SK-N-SH (cell line): ENCODE measurements around the gene SLC12A3. TPM values are rescaled to one million over a fixed set of nuclear protein-coding genes. Genes with fewer than 3 reads are reported as not detected.

Experiments
- CTCF ChIA-PET: fragments of 300-600, 350-600 bp; formaldehyde crosslinking; extraction: SDS; loops from one replicate; lab custom pipeline; 2021; lab: Yijun Ruan, JAX
- POLR2A ChIA-PET: fragments of 350-600 bp; sonication (Branson Sonifier 250); formaldehyde crosslinking; extraction: SDS; loops from one replicate; lab custom pipeline; 2020; ENCODE audit warnings: antibody characterized with exemption, inconsistent platforms; lab: Yijun Ruan, JAX
- DNase-seq: peaks from one replicate; pipeline ENCODE4 v3.0.0; 2012
- H2AFZ ChIP-seq: fragments of 200-600 bp; sonication (generic); 2 replicates; pipeline ENCODE4 v1.8.1; 2016; ENCODE audit warnings: antibody characterized with exemption, mild to moderate bottlenecking, low read depth
- H3F3A ChIP-seq: fragments of 200-600 bp; sonication (generic); replicated peaks from 2 replicates; pipeline ENCODE3; 2016; ENCODE audit warnings: antibody characterized with exemption, mild to moderate bottlenecking; ENCODE audit not compliant: insufficient read depth
- H3K27ac ChIP-seq, 2 experiments: fragments of 200-500 bp in 1 of 2; fragments of 200-600 bp in 1 of 2; sonication (Bioruptor generic) in 1 of 2; sonication (generic), shearing (Covaris generic) in 1 of 2; 2 replicates each; pipeline versions ENCODE4 v1.5.1 to v1.6.1; 2014 to 2016; ENCODE audit warnings: low read depth in 2 of 2, inconsistent platforms in 1 of 2, low read length in 1 of 2, mild to moderate bottlenecking in 1 of 2, mixed read lengths in 1 of 2
- H3K27me3 ChIP-seq: fragments of 200-600 bp; sonication (generic), shearing (Covaris generic); 2 replicates; pipeline ENCODE4 v1.6.1; 2016; ENCODE audit warnings: mixed run types; ENCODE audit not compliant: insufficient read depth
- H3K36me3 ChIP-seq, 2 experiments: fragments of 200-500 bp in 1 of 2; fragments of 200-600 bp in 1 of 2; sonication (Bioruptor generic) in 1 of 2; sonication (generic) in 1 of 2; replicated peaks in 1 of 2; 2 replicates each; pipeline versions ENCODE3 to v1.5.1; 2014 to 2016; ENCODE audit warnings: low read length in 1 of 2, mild to moderate bottlenecking in 1 of 2; ENCODE audit not compliant: insufficient read depth in 2 of 2, control insufficient read depth in 1 of 2
- H3K4me1 ChIP-seq, 2 experiments: fragments of 200-500 bp in 1 of 2; fragments of 200-600 bp in 1 of 2; sonication (Bioruptor generic) in 1 of 2; sonication (generic), shearing (Covaris generic) in 1 of 2; 2 replicates each; pipeline versions ENCODE4 v1.5.1 to v1.6.1; 2014 to 2016; ENCODE audit warnings: low read depth in 1 of 2, low read length in 1 of 2, mixed run types in 1 of 2; ENCODE audit not compliant: insufficient read depth in 2 of 2, control insufficient read depth in 1 of 2
- H3K4me2 ChIP-seq: fragments of 200-600 bp; sonication (generic), shearing (Covaris generic); 2 replicates; pipeline ENCODE4 v1.6.1; 2017; ENCODE audit warnings: mixed run types
- H3K4me3 ChIP-seq, 2 experiments: fragments of 200-500 bp in 1 of 2; fragments of 200-600 bp in 1 of 2; sonication (Bioruptor generic) in 1 of 2; sonication (generic), shearing (Covaris generic) in 1 of 2; 2 replicates each; pipeline versions ENCODE4 v1.5.1 to v1.8.1; 2014 to 2016; ENCODE audit warnings: low read depth in 2 of 2, inconsistent platforms in 1 of 2, low read length in 1 of 2, mild to moderate bottlenecking in 1 of 2, mixed read lengths in 1 of 2, moderate library complexity in 1 of 2
- H3K79me2 ChIP-seq: fragments of 200-600 bp; sonication (generic); 2 replicates; pipeline ENCODE4 v1.8.1; 2017; ENCODE audit warnings: mild to moderate bottlenecking; ENCODE audit not compliant: insufficient read depth
- H3K9ac ChIP-seq: fragments of 200-600 bp; sonication (generic); 2 replicates; pipeline ENCODE4 v1.6.1; 2017; ENCODE audit warnings: mixed run types
- H3K9me2 ChIP-seq: fragments of 200-600 bp; sonication (generic); 2 replicates; pipeline ENCODE4 v1.6.1; 2017; ENCODE audit warnings: mixed run types
- H3K9me3 ChIP-seq: fragments of 200-600 bp; sonication (generic); 2 replicates; pipeline ENCODE4 v1.6.1; 2017; ENCODE audit warnings: mixed run types, mild to moderate bottlenecking, moderate library complexity
- H4K20me1 ChIP-seq: fragments of 200-600 bp; sonication (generic); 2 replicates; pipeline ENCODE4 v1.6.1; 2017; ENCODE audit warnings: mild to moderate bottlenecking, mixed run types; ENCODE audit not compliant: insufficient read depth
- CHD2 ChIP-seq: fragments of 150-350 bp; IDR thresholded peaks from 2 replicates; pipeline ENCODE4 v1.6.1; 2018; ENCODE audit warnings: low read length; ENCODE audit not compliant: partially characterized antibody
- EZH2phosphoT487 ChIP-seq: fragments of 200-600 bp; sonication (generic); IDR thresholded peaks from 2 replicates; pipeline ENCODE4 v1.6.1; 2017; ENCODE audit warnings: low read depth, mixed run types, mild to moderate bottlenecking, antibody characterized with exemption, moderate library complexity, borderline replicate concordance
- FOSL2 ChIP-seq: IDR thresholded peaks from 2 replicates; pipeline ENCODE4 v1.4.0; 2012; ENCODE audit warnings: low read depth, mild to moderate bottlenecking, moderate library complexity, borderline replicate concordance
- FOXM1 ChIP-seq: IDR thresholded peaks from 2 replicates; pipeline ENCODE4 v1.4.0; 2012; ENCODE audit warnings: low read depth, mild to moderate bottlenecking
- GABPA ChIP-seq: IDR thresholded peaks from 2 replicates; pipeline ENCODE4 v1.4.0; 2012; ENCODE audit warnings: low read depth, mild to moderate bottlenecking
- JUND ChIP-seq: IDR thresholded peaks from 2 replicates; pipeline ENCODE4 v1.4.0; 2012
- MXI1 ChIP-seq: IDR thresholded peaks from 2 replicates; pipeline ENCODE4 v1.6.1; 2012; ENCODE audit warnings: mild to moderate bottlenecking, low read depth, low read length, improper control_type of control experiment
- NFIC ChIP-seq: IDR thresholded peaks from 2 replicates; pipeline ENCODE4 v1.4.0; 2012; ENCODE audit warnings: borderline replicate concordance
- NRF1 ChIP-seq: IDR thresholded peaks from 2 replicates; pipeline ENCODE4 v1.6.1; 2012; ENCODE audit warnings: low read depth, mild to moderate bottlenecking, low read length
- POLR2AphosphoS5 ChIP-seq: IDR thresholded peaks from 2 replicates; pipeline ENCODE4 v1.6.1; 2012; ENCODE audit warnings: low read depth, low read length
- RXRA ChIP-seq: IDR thresholded peaks from 2 replicates; pipeline ENCODE4 v1.4.0; 2012; ENCODE audit warnings: low read depth, mild to moderate bottlenecking, borderline replicate concordance
- TAF1 ChIP-seq: IDR thresholded peaks from 2 replicates; pipeline ENCODE4 v1.6.1; 2012; ENCODE audit warnings: low read depth, mild to moderate bottlenecking, low read length, moderate library complexity, borderline replicate concordance
- TEAD4 ChIP-seq: IDR thresholded peaks from 2 replicates; pipeline ENCODE4 v1.4.0; 2012; ENCODE audit warnings: mild to moderate bottlenecking, borderline replicate concordance; ENCODE audit not compliant: insufficient read depth
- WGBS: methylation state at CpG from one replicate; pipeline ENCODE4 v1.1.6; 2017; ENCODE audit warnings: low lambda C conversion rate; 5-methylcytosine and 5-hydroxymethylcytosine counted together
- polyA plus RNA-seq, 3 experiments: library from polyadenylated mRNA; depleted of rRNA; stranded (reverse); fragments of >200 nt; gene quantifications; 2 replicates each; pipeline ENCODE4 v1.2.3, GENCODE V29; 2012

SLC12A3 gene
- polyA plus RNA-seq, 1 of the 3 experiments (the other 2 are of a cell fraction), result not detected

GRCh38 chr16:56944954-56945839, 80.2 kb downstream of the SLC12A3 start:
- 83% methylated on average over 2 of the region's 2 CpGs for WGBS
- H4K20me1 ChIP-seq, result peaks cover 25% of the 10 kb centered on the region
- DNase-seq, result no peak
- no peak overlapping the region for H3K27ac ChIP-seq
- peaks cover 49 to 50% of the 10 kb centered on the region in 2 experiments for H3K36me3 ChIP-seq
- H3F3A ChIP-seq, result peaks cover 48% of the 10 kb centered on the region
- TF ChIP-seq RXRA, result no peak
- TF ChIP-seq TAF1, result no peak
- TF ChIP-seq NRF1, result no peak
- no peak for TF ChIP-seq MXI1
- TF ChIP-seq GABPA, result no peak
- TF ChIP-seq EZH2phosphoT487, result no peak
- no peak for TF ChIP-seq FOXM1
- no peak for TF ChIP-seq POLR2AphosphoS5
- no peak for TF ChIP-seq CHD2
- no peak for TF ChIP-seq FOSL2
- no peak for TF ChIP-seq JUND
- TF ChIP-seq NFIC, result no peak
- TF ChIP-seq, all 33 proteins: peak for 0
- H3K27me3 ChIP-seq, result no peaks in the 10 kb centered on the region
- CTCF ChIA-PET, result interaction anchor here (0.9 to 1.7 kb wide), 4 partner anchors 19 to 139 kb away, joined by 3 to 12 read pairs (median 3); no protein-coding TSS in a partner anchor
- no peak overlapping the region for H3K9ac ChIP-seq
- peaks cover 0 to 4% of the 10 kb centered on the region in 2 experiments; a peak in 1 of 4 replicates for H3K4me1 ChIP-seq
- H3K9me2 ChIP-seq, result no peaks in the 10 kb centered on the region
- POLR2A ChIA-PET, result interaction anchor here (1.0 to 1.4 kb wide), 2 partner anchors 12 to 14 kb away, joined by 3 to 4 read pairs; no protein-coding TSS in a partner anchor
- H3K79me2 ChIP-seq, result 0 out of 2 replicates have a peak, but pooled peaks cover 5% of the 10 kb centered on the region
- H2AFZ ChIP-seq, result no peak overlapping the region
- H3K4me3 ChIP-seq, result no peak overlapping the region
- no peak overlapping the region for H3K4me2 ChIP-seq
- H3K9me3 ChIP-seq, result no peaks in the 10 kb centered on the region

GRCh38 chr16:56945847-56946527, 81.0 kb downstream of the SLC12A3 start:
- TF ChIP-seq FOXM1, result no peak
- TF ChIP-seq TEAD4, result no peak
- peaks cover 48% of the 10 kb centered on the region for H3F3A ChIP-seq
- peaks cover 42 to 48% of the 10 kb centered on the region in 2 experiments for H3K36me3 ChIP-seq
- H3K4me2 ChIP-seq, result no peak overlapping the region
- H3K27ac ChIP-seq, result no peak overlapping the region
- no peak overlapping the region for H3K4me3 ChIP-seq
- peaks cover 0 to 4% of the 10 kb centered on the region in 2 experiments; a peak in 1 of 4 replicates for H3K4me1 ChIP-seq
- H3K9ac ChIP-seq, result no peak overlapping the region
- no peak overlapping the region for H2AFZ ChIP-seq
- H3K79me2 ChIP-seq, result no peaks in the 10 kb centered on the region
- no peaks in the 10 kb centered on the region for H3K9me2 ChIP-seq
- peaks cover 17% of the 10 kb centered on the region for H4K20me1 ChIP-seq
- no peaks in the 10 kb centered on the region for H3K27me3 ChIP-seq
- WGBS, result 95% methylated on average over 12 of the region's 12 CpGs
- ChIA-PET POLR2A (interaction anchor here (1.0 to 1.4 kb wide), 2 partner anchors 13 to 14 kb away, joined by 3 to 4 read pairs; no protein-coding TSS in a partner anchor), CTCF (interaction anchor here (1.0 to 1.7 kb wide), 4 partner anchors 11 to 138 kb away, joined by 3 to 12 read pairs (median 3); no protein-coding TSS in a partner anchor)
- no peak for DNase-seq
- no peaks in the 10 kb centered on the region for H3K9me3 ChIP-seq
